Esophagus muscularis mucosa (tissue), 4 donors: ENCODE measurements around the gene MIR17HG. TPM values are rescaled to one million over a fixed set of nuclear protein-coding genes. Genes with fewer than 3 reads are reported as not detected.

Experiments used
- DNase-seq: peaks from one replicate; pipeline ENCODE4 v3.0.0-alpha.2; 2017; ENCODE audit errors: extremely low spot score
- H3K27ac ChIP-seq, 4 donors: fragments of 200-600 bp; sonication (generic); replicated peaks in 1 of 4; 1 replicate in 3 of 4; 2 replicates in 1 of 4; pipeline ENCODE4 v1.5.1; 2016 to 2019; ENCODE audit warnings: mild to moderate bottlenecking in 1 of 4
- H3K27me3 ChIP-seq, 4 donors: fragments of 200-600 bp; sonication (generic); one replicate each; pipeline versions ENCODE4 v1.5.1 to v1.6.0; 2016 to 2019
- H3K36me3 ChIP-seq, 4 donors: fragments of 200-600 bp; sonication (generic); one replicate each; pipeline ENCODE4 v1.5.1; 2016 to 2019
- H3K4me1 ChIP-seq, 4 donors: fragments of 200-600 bp; sonication (generic); one replicate each; pipeline ENCODE4 v1.5.1; 2016 to 2019
- H3K4me3 ChIP-seq, 4 donors: fragments of 200-600 bp; sonication (generic); 1 replicate in 2 of 4; 2 replicates in 2 of 4; pipeline ENCODE4 v1.5.1; 2016 to 2019; ENCODE audit warnings: mild to moderate bottlenecking in 4 of 4, moderate library complexity in 1 of 4
- H3K9me3 ChIP-seq, 4 donors: fragments of 200-600 bp; sonication (generic); 1 replicate in 3 of 4; 2 replicates in 1 of 4; pipeline ENCODE4 v1.5.1; 2016 to 2019
- EP300 ChIP-seq: sonication (generic); formaldehyde crosslinking; IDR thresholded peaks from one replicate; pipeline ENCODE4 v1.6.1; 2017; ENCODE audit warnings: antibody characterized with exemption
- POLR2A ChIP-seq: fragments of 450-650 bp; IDR thresholded peaks from one replicate; pipeline ENCODE4 v1.6.1; 2017; ENCODE audit warnings: antibody characterized with exemption, moderate library complexity, mild to moderate bottlenecking, low read depth
- POLR2AphosphoS5 ChIP-seq, 2 donors: sonication (generic); formaldehyde crosslinking; IDR thresholded peaks; one replicate each; pipeline ENCODE4 v1.6.1; 2017; ENCODE audit warnings: antibody characterized with exemption in 2 of 2
- WGBS: methylation state at CpG from one replicate; pipeline ENCODE4 v1.1.5; 2018; 5-methylcytosine and 5-hydroxymethylcytosine counted together
- intact Hi-C: fragments of 100-400 bp; cut with DNase I; formaldehyde crosslinking; loops from one replicate; pipeline ENCODE4 v1.15.1; 2023
- total RNA-seq, 4 donors: library from RNA; depleted of rRNA; stranded (reverse); fragments of >200 nt; gene quantifications; one replicate each; pipeline versions ENCODE4 v1.1.0 to v1.2.1, GENCODE V29; 2016
- TF ChIP-seq, protein P1 (sequence below), 3 experiments: fragments of 200-600 bp in 2 of 3; fragments of 450-650 bp in 1 of 3; sonication (generic) in 2 of 3; IDR thresholded peaks; one replicate each; pipeline ENCODE4 v1.5.1; 2017 to 2019; ENCODE audit warnings: antibody characterized with exemption in 3 of 3, mild to moderate bottlenecking in 2 of 3, moderate library complexity in 1 of 3

MIR17HG gene
- total RNA-seq: 1 to 10 TPM in 3 of 4 donors, under 1 TPM in 1; 0.45 to 6.6 (median 1.9) TPM

GRCh38 chr13:91347202-91347995, at the start of gene MIR17HG:
TSS of gene MIR17HG (plus strand) at chr13:91347687.
- peaks cover 0 to 4% (median 0%) of the 10 kb centered on the region in 4 donors for H3K27me3 ChIP-seq
- H3K4me3 ChIP-seq: peak within 1 kb of the TSS; percentile 94 to 97 (median 94)
- peaks cover 0 to 27% (median 8%) of the 10 kb centered on the region in 4 donors for H3K36me3 ChIP-seq
- peaks cover 19 to 30% (median 25%) of the 10 kb centered on the region in 4 donors for H3K4me1 ChIP-seq
- intact Hi-C loops: loop anchor here (5.0 kb wide), 1 partner anchor 35 kb away; no protein-coding TSS in a partner anchor
- TF ChIP-seq POLR2A (peak; percentile 24), POLR2AphosphoS5 (IDR thresholded peaks at IDR 0.05) (peak; percentile 60 to 81)
- TF ChIP-seq, protein P1, sequence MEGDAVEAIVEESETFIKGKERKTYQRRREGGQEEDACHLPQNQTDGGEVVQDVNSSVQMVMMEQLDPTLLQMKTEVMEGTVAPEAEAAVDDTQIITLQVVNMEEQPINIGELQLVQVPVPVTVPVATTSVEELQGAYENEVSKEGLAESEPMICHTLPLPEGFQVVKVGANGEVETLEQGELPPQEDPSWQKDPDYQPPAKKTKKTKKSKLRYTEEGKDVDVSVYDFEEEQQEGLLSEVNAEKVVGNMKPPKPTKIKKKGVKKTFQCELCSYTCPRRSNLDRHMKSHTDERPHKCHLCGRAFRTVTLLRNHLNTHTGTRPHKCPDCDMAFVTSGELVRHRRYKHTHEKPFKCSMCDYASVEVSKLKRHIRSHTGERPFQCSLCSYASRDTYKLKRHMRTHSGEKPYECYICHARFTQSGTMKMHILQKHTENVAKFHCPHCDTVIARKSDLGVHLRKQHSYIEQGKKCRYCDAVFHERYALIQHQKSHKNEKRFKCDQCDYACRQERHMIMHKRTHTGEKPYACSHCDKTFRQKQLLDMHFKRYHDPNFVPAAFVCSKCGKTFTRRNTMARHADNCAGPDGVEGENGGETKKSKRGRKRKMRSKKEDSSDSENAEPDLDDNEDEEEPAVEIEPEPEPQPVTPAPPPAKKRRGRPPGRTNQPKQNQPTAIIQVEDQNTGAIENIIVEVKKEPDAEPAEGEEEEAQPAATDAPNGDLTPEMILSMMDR (IDR thresholded peaks at IDR 0.05): no peak
- no peaks in the 10 kb centered on the region for H3K9me3 ChIP-seq
- peak within 1 kb of the TSS; percentile 94 to 97 (median 96) for H3K27ac ChIP-seq
- peak; percentile 96 for DNase-seq
- WGBS: 0% methylated on average over 38 of the region's 103 CpGs

DNA sequence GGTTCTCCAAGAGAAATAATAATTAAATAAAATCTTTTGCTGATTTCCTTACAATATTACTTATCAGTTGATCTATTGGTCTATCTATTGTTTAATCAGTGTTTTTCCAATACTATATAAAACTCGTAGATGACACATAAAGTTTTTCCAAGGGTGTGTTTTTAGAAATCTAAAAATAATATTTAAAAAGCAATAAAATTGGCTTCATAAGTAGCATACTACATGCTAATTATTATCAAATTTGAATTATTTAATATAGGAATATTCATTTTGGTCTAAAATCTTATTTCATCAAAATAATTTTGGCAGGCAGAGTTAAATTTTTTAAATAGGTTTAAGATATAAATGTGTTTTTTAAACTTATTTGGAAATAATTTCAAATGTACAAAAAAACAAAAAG, 49.4 kb upstream of the MIR17HG start:
- H3K4me3 ChIP-seq: no peak overlapping the region
- 84% methylated on average over 1 of the region's 1 CpG for WGBS
- H3K36me3 ChIP-seq: no peaks in the 10 kb centered on the region
- TF ChIP-seq, protein P1 (IDR thresholded peaks at IDR 0.05): no peak
- no peak for TF ChIP-seq EP300
- TF ChIP-seq POLR2AphosphoS5 (IDR thresholded peaks at IDR 0.05): no peak
- TF ChIP-seq POLR2A: no peak
- peaks cover 0 to 8% (median 0%) of the 10 kb centered on the region in 4 donors for H3K27me3 ChIP-seq
- H3K4me1 ChIP-seq: no peaks in the 10 kb centered on the region
- no peak for DNase-seq
- intact Hi-C loops: no loop called here
- no peaks in the 10 kb centered on the region for H3K9me3 ChIP-seq
- no peak overlapping the region for H3K27ac ChIP-seq

GRCh38 chr13:91302111-91302510, 45.4 kb upstream of the MIR17HG start:
- DNase-seq: no peak
- intact Hi-C loops: no loop called here
- TF ChIP-seq POLR2A (no peak), POLR2AphosphoS5 (IDR thresholded peaks at IDR 0.05) (no peak), EP300 (no peak)
- no peaks in the 10 kb centered on the region for H3K9me3 ChIP-seq
- WGBS: 75% methylated on average over 1 of the region's 1 CpG
- peaks cover 0 to 3% (median 0%) of the 10 kb centered on the region in 4 donors for H3K27me3 ChIP-seq
- H3K27ac ChIP-seq: no peak overlapping the region
- no peak overlapping the region for H3K4me3 ChIP-seq
- H3K4me1 ChIP-seq: peaks cover 0 to 4% (median 0%) of the 10 kb centered on the region in 4 donors
- H3K36me3 ChIP-seq: no peaks in the 10 kb centered on the region

- WGBS: 79% methylated on average over 5 of the region's 5 CpGs
- intact Hi-C loops: no loop called here
- TF ChIP-seq POLR2AphosphoS5 (IDR thresholded peaks at IDR 0.05) (no peak), EP300 (no peak), POLR2A (no peak)
- TF ChIP-seq, protein P1 (IDR thresholded peaks at IDR 0.05): no peak
- Histone ChIP-seq H3K4me3 (no peak overlapping the region), H3K27me3 (peaks cover 0 to 6% (median 0%) of the 10 kb centered on the region in 4 donors), H3K36me3 (no peaks in the 10 kb centered on the region), H3K27ac (no peak overlapping the region), H3K9me3 (no peaks in the 10 kb centered on the region), H3K4me1 (peaks cover 0 to 4% (median 0%) of the 10 kb centered on the region in 4 donors)
- no peak for DNase-seq
Observed at GRCh38 chr13:91303031-91303430, 44.5 kb upstream of the MIR17HG start.

DNA sequence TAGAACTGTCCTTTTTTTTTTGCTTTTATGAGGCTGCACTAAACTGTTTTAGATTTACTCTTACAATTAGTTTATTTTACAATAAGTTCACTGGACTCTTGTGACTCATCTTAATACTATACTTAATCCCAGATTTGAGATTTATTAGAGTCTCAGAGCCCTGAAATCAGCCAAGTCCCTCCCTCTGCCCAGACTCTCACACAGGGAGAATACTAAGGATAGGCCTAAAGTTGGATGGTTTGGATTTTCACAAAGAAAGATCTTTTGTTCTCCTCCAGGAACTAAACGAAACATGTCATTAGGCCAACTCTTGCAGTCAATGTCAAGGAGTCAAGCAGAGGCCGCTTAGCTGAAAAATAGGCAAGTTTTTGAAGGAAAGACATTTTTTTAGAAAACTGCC, 42.7 kb upstream of the MIR17HG start:
- Histone ChIP-seq H3K4me1 (peaks cover 0 to 4% (median 0%) of the 10 kb centered on the region in 4 donors), H3K27ac (no peak overlapping the region), H3K9me3 (no peaks in the 10 kb centered on the region), H3K27me3 (peaks cover 0 to 4% (median 0%) of the 10 kb centered on the region in 4 donors), H3K36me3 (no peaks in the 10 kb centered on the region), H3K4me3 (no peak overlapping the region)
- DNase-seq: no peak
- WGBS: 64% methylated on average over 2 of the region's 2 CpGs
- TF ChIP-seq POLR2AphosphoS5 (IDR thresholded peaks at IDR 0.05) (no peak), EP300 (no peak)
- intact Hi-C loops: no loop called here
